Mesenchymal stem cell (in vitro differentiated cells and primary cell): ENCODE results near the gene MTIF3. TPM values are rescaled to one million over a fixed set of nuclear protein-coding genes. Genes with fewer than 3 reads are reported as not detected.
A peak's percentile ranks its signal among the peaks of the same experiment; 100 is the strongest.

Experiments used
- DNase-seq: peaks from one replicate; pipeline ENCODE4 v3.0.0-alpha.2; 2013
- H2AFZ ChIP-seq: one replicate; pipeline ENCODE4 v1.6.1; 2013; ENCODE audit warnings: low read depth, mild to moderate bottlenecking, control low read depth, inconsistent platforms, low read length, moderate library complexity
- H2AK5ac ChIP-seq: 2 replicates; pipeline ENCODE4 v1.6.1; 2013; ENCODE audit warnings: low read length, moderate library complexity, mild to moderate bottlenecking, inconsistent platforms; ENCODE audit not compliant: severe bottlenecking
- H2BK120ac ChIP-seq: one replicate; pipeline ENCODE4 v1.6.1; 2013; ENCODE audit warnings: low read depth, mild to moderate bottlenecking, inconsistent platforms, low read length, moderate library complexity
- H2BK12ac ChIP-seq, 2 experiments: one replicate each; pipeline ENCODE4 v1.6.1; 2013; ENCODE audit warnings: inconsistent platforms in 2 of 2, low read length in 2 of 2, mild to moderate bottlenecking in 2 of 2, moderate library complexity in 2 of 2, control low read depth in 1 of 2
- H2BK15ac ChIP-seq: one replicate; pipeline ENCODE4 v1.6.1; 2013; ENCODE audit warnings: mild to moderate bottlenecking, low read depth, inconsistent platforms; ENCODE audit not compliant: poor library complexity, severe bottlenecking
- H2BK5ac ChIP-seq: 2 replicates; pipeline ENCODE4 v1.6.1; 2013; ENCODE audit warnings: low read depth, mild to moderate bottlenecking, low read length, control low read depth, inconsistent platforms; ENCODE audit not compliant: poor library complexity, severe bottlenecking
- H3K14ac ChIP-seq, 2 experiments: one replicate each; pipeline ENCODE4 v1.6.1; 2013; ENCODE audit warnings: inconsistent platforms in 2 of 2, low read length in 2 of 2, control low read depth in 1 of 2, mild to moderate bottlenecking in 1 of 2, moderate library complexity in 1 of 2
- H3K18ac ChIP-seq, 2 experiments: one replicate each; pipeline ENCODE4 v1.6.1; 2013; ENCODE audit warnings: inconsistent platforms in 2 of 2, low read length in 2 of 2, control low read depth in 1 of 2, low read depth in 1 of 2, mild to moderate bottlenecking in 1 of 2
- H3K23ac ChIP-seq, 2 experiments: one replicate each; pipeline ENCODE4 v1.6.1; 2013; ENCODE audit warnings: inconsistent platforms in 2 of 2, low read length in 2 of 2, mild to moderate bottlenecking in 2 of 2, moderate library complexity in 2 of 2, control low read depth in 1 of 2
- H3K27ac ChIP-seq: 2 replicates; pipeline ENCODE4 v1.5.1; 2013; ENCODE audit warnings: mild to moderate bottlenecking, moderate library complexity, low read length, control low read depth, inconsistent platforms; ENCODE audit not compliant: poor library complexity, severe bottlenecking
- H3K27me3 ChIP-seq, 2 experiments: 2 replicates each; pipeline versions ENCODE4 v1.6.1 to v1.7.0; 2013; ENCODE audit warnings: low read length in 2 of 2, mild to moderate bottlenecking in 2 of 2, moderate library complexity in 2 of 2, control low read depth in 1 of 2, inconsistent platforms in 1 of 2; ENCODE audit not compliant: control insufficient read depth in 1 of 2, insufficient read depth in 1 of 2
- H3K36me3 ChIP-seq, 2 experiments: 2 replicates each; pipeline versions ENCODE4 v1.6.1 to v1.7.0; 2013; ENCODE audit warnings: low read length in 2 of 2, control low read depth in 1 of 2, inconsistent platforms in 1 of 2, low read depth in 1 of 2, mild to moderate bottlenecking in 1 of 2; ENCODE audit not compliant: insufficient read depth in 2 of 2, control insufficient read depth in 1 of 2
- H3K4ac ChIP-seq, 2 experiments: one replicate each; pipeline ENCODE4 v1.6.1; 2013; ENCODE audit warnings: inconsistent platforms in 2 of 2, low read length in 2 of 2, mild to moderate bottlenecking in 2 of 2, moderate library complexity in 2 of 2, control low read depth in 1 of 2, low read depth in 1 of 2
- H3K4me1 ChIP-seq: 2 replicates; pipeline ENCODE4 v1.6.1; 2013; ENCODE audit warnings: low read depth, low read length, control low read depth; ENCODE audit not compliant: control insufficient read depth, insufficient read depth
- H3K4me2 ChIP-seq: 2 replicates; pipeline ENCODE4 v1.6.1; 2013; ENCODE audit warnings: low read length, mild to moderate bottlenecking, inconsistent platforms; ENCODE audit not compliant: poor library complexity, severe bottlenecking
- H3K4me3 ChIP-seq, 2 experiments: 2 replicates each; pipeline versions ENCODE4 v1.5.1 to v1.7.0; 2013; ENCODE audit warnings: low read length in 2 of 2, mild to moderate bottlenecking in 2 of 2, control low read depth in 1 of 2, low read depth in 1 of 2; ENCODE audit not compliant: insufficient read depth in 1 of 2
- H3K79me1 ChIP-seq: replicated peaks from 2 replicates; pipeline ENCODE4 v1.6.1; 2013; ENCODE audit warnings: mild to moderate bottlenecking, control low read depth, low read length, inconsistent platforms; ENCODE audit not compliant: poor library complexity, severe bottlenecking
- H3K9ac ChIP-seq: 2 replicates; pipeline ENCODE4 v1.7.0; 2013; ENCODE audit warnings: mild to moderate bottlenecking, low read length, moderate library complexity
- H3K9me3 ChIP-seq: 2 replicates; pipeline ENCODE4 v1.7.0; 2013; ENCODE audit warnings: mild to moderate bottlenecking, low read length; ENCODE audit not compliant: control insufficient read depth
- H4K8ac ChIP-seq: one replicate; pipeline ENCODE4 v1.6.1; 2013; ENCODE audit warnings: inconsistent platforms, mild to moderate bottlenecking, low read length, moderate library complexity
- H4K91ac ChIP-seq: one replicate; pipeline ENCODE4 v1.6.1; 2013; ENCODE audit warnings: mild to moderate bottlenecking, low read length, inconsistent platforms
- WGBS: methylation state at CpG from one replicate; pipeline ENCODE4 v1.1.7; 2013; ENCODE audit warnings: mixed read lengths; 5-methylcytosine and 5-hydroxymethylcytosine counted together
- polyA plus RNA-seq, 2 experiments: library from polyadenylated mRNA; stranded (reverse); fragments of 200-250 nt; gene quantifications; one replicate each; pipeline ENCODE4 v1.2.3, GENCODE V29; 2013

MTIF3 gene
- 104 TPM for polyA plus RNA-seq (2013, experiment 1 of 2)
- polyA plus RNA-seq (2013, experiment 2 of 2) = 101 TPM

DNA sequence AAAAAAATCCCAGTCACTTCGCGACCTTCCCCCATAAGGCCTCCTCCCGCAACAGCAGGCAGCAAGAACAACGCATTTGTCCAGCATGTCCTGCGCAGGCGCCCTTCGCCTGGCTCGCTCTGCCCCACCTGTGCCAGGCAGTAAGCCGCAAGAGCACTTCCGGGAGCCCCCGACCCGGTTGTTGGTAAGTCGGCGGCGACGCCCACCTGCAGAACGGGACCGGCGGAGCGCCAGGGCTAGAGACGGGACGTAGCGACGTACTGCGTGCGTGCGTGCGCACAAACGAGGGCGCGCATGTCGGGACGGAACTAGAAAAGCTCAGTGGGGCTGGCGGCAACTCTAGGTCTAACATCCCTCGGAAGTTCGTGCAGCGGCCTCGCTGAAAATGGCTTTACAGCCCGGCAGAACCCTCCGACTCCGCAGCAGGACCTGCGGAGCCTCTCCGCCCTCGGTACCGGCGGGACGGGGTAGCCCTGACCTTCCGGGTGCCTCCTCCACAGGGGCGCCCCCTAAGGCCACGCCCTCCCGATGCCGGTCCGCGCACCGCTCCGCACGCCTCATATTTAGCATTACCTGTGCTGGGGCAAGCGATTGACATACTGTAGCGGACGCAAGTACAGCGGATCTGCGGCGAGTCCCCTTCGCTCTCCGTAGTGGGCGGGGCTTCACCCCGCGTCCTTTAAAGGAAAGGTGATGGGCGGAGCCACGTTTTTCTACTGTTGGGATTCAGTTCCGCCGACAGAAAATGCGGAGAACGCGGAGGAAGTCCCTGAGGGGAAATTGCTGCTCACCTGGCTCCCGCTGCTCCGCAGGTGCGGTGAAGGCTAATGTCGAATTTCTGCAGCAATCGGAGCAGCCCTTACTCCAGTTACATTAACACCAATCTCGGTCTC is at the start of gene MTIF3:
Gene MTIF3 (minus strand): TSS at position 629 of the 893 bp plus-strand sequence. CDS start 10,116 bp downstream, outside the sequence.
- peak within 1 kb of the TSS; percentile 93 to 99 for H3K18ac ChIP-seq
- H2AFZ ChIP-seq = peak within 1 kb of the TSS; percentile 91
- WGBS = under 1% methylated on average over 79 of the region's 81 CpGs
- no peaks in the 10 kb centered on the region for H3K9me3 ChIP-seq
- H3K23ac ChIP-seq = no peak within 1 kb of the TSS
- peak within 1 kb of the TSS; percentile 96 for H3K9ac ChIP-seq
- DNase-seq = peak; percentile 92
- H2BK5ac ChIP-seq = peak within 1 kb of the TSS; percentile 92
- peak within 1 kb of the TSS; percentile 99 for H4K91ac ChIP-seq
- H4K8ac ChIP-seq = peak within 1 kb of the TSS; percentile 99
- H3K14ac ChIP-seq = peak within 1 kb of the TSS in 1 of 2 experiments; percentile 96
- peaks cover 7% of the 10 kb centered on the region for H3K4me1 ChIP-seq
- H3K36me3 ChIP-seq = no peaks in the 10 kb centered on the region
- peak within 1 kb of the TSS; percentile 51 for H2BK120ac ChIP-seq
- peak within 1 kb of the TSS; percentile 86 to 99 for H3K4ac ChIP-seq
- peak within 1 kb of the TSS; percentile 73 to 92 for H3K4me3 ChIP-seq
- H3K79me1 ChIP-seq = peaks cover 4% of the 10 kb centered on the region
- H3K27ac ChIP-seq = peak within 1 kb of the TSS; percentile 95
- peak within 1 kb of the TSS; percentile 85 for H3K4me2 ChIP-seq
- no peak within 1 kb of the TSS for H2BK12ac ChIP-seq
- peak within 1 kb of the TSS; percentile 95 for H2BK15ac ChIP-seq
- H2AK5ac ChIP-seq = peak within 1 kb of the TSS; percentile 88
- H3K27me3 ChIP-seq = no peaks in the 10 kb centered on the region

GRCh38 chr13:27497563-27498230 is 47.3 kb upstream of the MTIF3 start:
- Histone ChIP-seq H3K4me1 (no peaks in the 10 kb centered on the region), H2BK120ac (no peak overlapping the region), H3K4me2 (no peak overlapping the region), H3K27ac (no peak overlapping the region), H4K91ac (no peak overlapping the region), H3K9ac (no peak overlapping the region), H3K4me3 (no peak overlapping the region), H3K4ac (no peak overlapping the region), H3K27me3 (peaks cover 9 to 12% of the 10 kb centered on the region in 2 experiments), H3K18ac (no peak overlapping the region), H3K79me1 (no peaks in the 10 kb centered on the region), H3K23ac (no peak overlapping the region), H2AFZ (no peak overlapping the region), H3K9me3 (no peaks in the 10 kb centered on the region), H2BK12ac (no peak overlapping the region), H4K8ac (no peak overlapping the region), H2BK5ac (no peak overlapping the region), H2AK5ac (no peak overlapping the region), H2BK15ac (no peak overlapping the region), H3K14ac (no peak overlapping the region), H3K36me3 (no peaks in the 10 kb centered on the region)
- no peak for DNase-seq
- 89% methylated on average over 11 of the region's 11 CpGs for WGBS

DNA sequence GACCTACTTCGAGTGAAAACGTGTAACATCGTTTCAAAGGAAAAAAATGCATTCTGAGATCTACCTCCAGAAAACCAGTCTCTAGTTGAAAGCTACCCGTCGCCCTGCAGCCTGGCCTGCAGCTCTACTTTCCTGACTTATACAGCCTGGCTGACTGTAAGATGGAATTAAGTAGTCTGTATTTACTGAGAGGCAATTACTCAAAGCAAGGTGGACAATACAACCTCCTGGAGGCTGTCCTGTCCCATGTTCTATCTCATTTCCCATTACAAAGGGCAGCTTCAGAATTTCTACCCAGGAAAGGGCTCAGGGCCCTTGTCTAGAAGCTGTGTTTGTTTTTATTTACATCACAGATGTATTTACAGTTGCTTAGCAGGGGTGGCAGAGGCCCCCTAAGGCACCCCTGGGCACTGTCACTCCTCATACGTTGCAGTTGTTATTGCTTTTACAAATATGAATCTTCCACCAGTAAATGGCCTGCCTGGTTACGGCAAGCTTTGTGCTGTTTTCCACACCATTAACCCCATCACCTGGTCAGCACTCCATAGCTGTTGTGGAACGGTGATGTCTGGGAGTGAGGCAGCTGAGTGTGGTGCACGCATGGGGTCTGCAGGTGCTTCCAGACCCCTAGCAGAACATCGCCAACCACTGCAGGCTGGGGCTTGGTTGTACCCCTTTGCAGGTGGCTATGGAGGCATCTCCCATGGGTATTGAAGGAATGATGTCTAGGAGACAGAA is 46.3 kb upstream of the MTIF3 start:
- H3K4me1 ChIP-seq = no peaks in the 10 kb centered on the region
- no peak for DNase-seq
- WGBS = 73% methylated on average over 6 of the region's 10 CpGs

More for the DNA sequence above, 46.3 kb upstream of the MTIF3 start:
- Histone ChIP-seq H3K9me3 (no peaks in the 10 kb centered on the region), H3K9ac (no peak overlapping the region), H2BK5ac (no peak overlapping the region), H3K27me3 (peaks cover 4 to 9% of the 10 kb centered on the region in 2 experiments), H2BK12ac (no peak overlapping the region), H2BK120ac (no peak overlapping the region), H3K4ac (no peak overlapping the region), H4K91ac (no peak overlapping the region), H2AK5ac (no peak overlapping the region), H3K36me3 (no peaks in the 10 kb centered on the region), H2BK15ac (no peak overlapping the region), H3K4me3 (no peak overlapping the region), H3K27ac (no peak overlapping the region), H3K18ac (no peak overlapping the region), H4K8ac (no peak overlapping the region), H3K23ac (no peak overlapping the region), H3K4me2 (no peak overlapping the region), H3K14ac (no peak overlapping the region), H2AFZ (no peak overlapping the region), H3K79me1 (no peaks in the 10 kb centered on the region)
